Measurements from ENCODE around the gene CASZ1.

- no peak for TF ChIP-seq CTCF (IDR thresholded peaks at IDR 0.05; ENCODE audit: poor library complexity)
- TF ChIP-seq EZH2phosphoT487 (IDR thresholded peaks at IDR 0.05; ENCODE audit: low read depth, severe bottlenecking, unreplicated experiment) = no peak
- no peak for TF ChIP-seq EZH2 (IDR thresholded peaks at IDR 0.05; ENCODE audit: borderline replicate concordance)
These were observed 174.5 kb downstream of the CASZ1 start for GRCh38 chr1:10621906-10622305.

All from hepatocyte (in vitro differentiated cells).